Activated naive CD4-positive, alpha-beta T cell (primary cell): ENCODE results near the gene TM4SF5.
A peak's percentile ranks its signal among the peaks of the same experiment; 100 is the strongest.

ENCODE experiments used
- DNase-seq, 4 experiments: peaks; one replicate each; lab custom pipeline; 2025; lab: John Stamatoyannopoulos, UW

The TM4SF5 gene

GRCh38 chr17:4747847-4748246 lies 23.8 kb upstream of the TM4SF5 start:
- peak in 1 of 4 experiments; percentile 14 for DNase-seq

GRCh38 chr17:4748686-4749085 lies 23.0 kb upstream of the TM4SF5 start:
- DNase-seq, result no peak

- no peak for DNase-seq
Observed at GRCh38 chr17:4750606-4751005, 21.1 kb upstream of the TM4SF5 start.

GRCh38 chr17:4751932-4752331 lies 19.8 kb upstream of the TM4SF5 start:
- DNase-seq, result no peak

DNA sequence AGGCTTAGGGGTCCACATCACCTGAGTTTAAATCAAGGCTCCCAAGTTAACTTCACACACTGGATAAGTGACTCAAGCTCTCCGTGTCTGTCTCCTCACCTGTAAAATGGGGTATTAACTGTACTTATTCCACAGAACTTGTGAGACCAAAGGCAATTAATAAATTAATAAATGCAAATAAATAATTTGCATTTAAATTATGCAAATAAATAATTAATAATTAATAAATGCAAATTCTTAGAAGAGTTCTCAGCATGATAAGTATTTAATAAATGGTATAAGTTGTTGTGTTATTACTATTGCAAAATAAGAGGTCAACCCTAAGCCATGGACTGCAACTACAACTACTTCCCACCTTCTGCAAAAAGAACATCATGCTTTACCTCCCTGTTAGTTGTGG lies 18.3 kb upstream of the TM4SF5 start:
- DNase-seq, result no peak

- DNase-seq, result no peak
Observed at GRCh38 chr17:4759776-4760236, 11.9 kb upstream of the TM4SF5 start.

- DNase-seq, result no peak
Observed at GRCh38 chr17:4764595-4764994, 7.1 kb upstream of the TM4SF5 start.

DNA sequence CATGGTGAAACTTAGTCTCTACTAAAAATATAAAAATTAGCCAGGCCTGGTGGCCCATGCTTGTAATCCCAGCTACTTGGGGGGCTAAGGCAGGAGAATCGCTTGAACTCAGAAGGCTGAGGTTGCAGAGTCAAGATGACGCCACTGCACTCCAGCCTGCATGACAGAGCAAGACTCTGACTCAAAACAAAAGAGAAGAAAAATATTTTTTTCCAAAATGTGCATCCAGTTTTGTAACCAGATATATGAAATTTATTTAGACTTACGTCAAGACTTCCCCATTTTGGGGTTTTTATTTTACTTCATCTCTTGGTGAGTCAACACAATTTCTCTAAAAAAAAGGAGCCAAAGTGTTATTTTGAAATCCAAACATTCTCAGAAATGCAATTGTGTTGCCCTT lies 5.5 kb upstream of the TM4SF5 start:
- no peak for DNase-seq

DNA sequence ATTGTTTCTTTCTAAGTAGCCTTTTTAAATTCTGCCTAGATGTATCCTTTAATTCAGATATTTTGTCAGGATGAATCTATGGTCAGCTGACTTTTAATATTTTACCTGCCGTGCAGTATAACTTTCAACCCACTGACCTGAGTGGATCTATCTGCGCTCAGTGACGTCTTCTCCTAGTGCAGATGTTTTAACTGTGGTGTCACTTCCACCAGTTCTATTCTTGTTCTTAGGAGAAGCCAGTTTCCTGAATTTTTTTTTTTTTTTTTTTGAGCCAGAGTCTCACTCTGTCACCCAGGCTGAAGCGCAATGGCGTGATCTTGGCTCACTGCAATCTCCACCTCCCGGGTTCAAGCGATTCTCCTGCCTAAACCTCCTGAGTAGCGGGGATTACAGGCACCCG lies 5.0 kb upstream of the TM4SF5 start:
- DNase-seq, result no peak

GRCh38 chr17:4768298-4768697 lies 3.4 kb upstream of the TM4SF5 start:
- DNase-seq, result no peak

DNA sequence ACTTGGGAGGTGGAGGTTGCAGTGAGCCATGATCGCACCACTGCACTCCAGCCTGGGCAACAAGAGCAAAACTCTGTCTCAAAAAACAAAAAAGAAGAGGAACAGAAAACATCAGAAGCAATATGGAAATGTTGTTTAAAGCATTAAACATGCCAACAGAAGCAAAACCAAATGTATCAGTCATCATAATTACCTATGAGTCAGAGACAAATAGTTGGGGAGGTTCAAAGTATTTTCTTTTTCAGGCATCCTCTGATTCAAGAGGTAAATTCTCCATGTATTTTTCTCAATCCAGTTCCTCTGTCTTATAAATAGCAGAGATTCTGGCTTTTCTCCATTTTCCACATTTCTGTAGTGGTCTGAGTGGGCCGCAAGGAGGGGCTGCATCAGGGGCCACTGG lies 2.1 kb upstream of the TM4SF5 start:
- DNase-seq, result no peak

- no peak for DNase-seq
Observed at GRCh38 chr17:4772235-4772613, 538 bp downstream of the TM4SF5 start.

GRCh38 chr17:4777969-4778760 lies 6.5 kb downstream of the TM4SF5 start:
- DNase-seq, result no peak

- DNase-seq, result no peak
Observed at GRCh38 chr17:4780325-4780955, 8.8 kb downstream of the TM4SF5 start.

GRCh38 chr17:4782652-4783051 lies 11.0 kb downstream of the TM4SF5 start:
- no peak for DNase-seq

DNA sequence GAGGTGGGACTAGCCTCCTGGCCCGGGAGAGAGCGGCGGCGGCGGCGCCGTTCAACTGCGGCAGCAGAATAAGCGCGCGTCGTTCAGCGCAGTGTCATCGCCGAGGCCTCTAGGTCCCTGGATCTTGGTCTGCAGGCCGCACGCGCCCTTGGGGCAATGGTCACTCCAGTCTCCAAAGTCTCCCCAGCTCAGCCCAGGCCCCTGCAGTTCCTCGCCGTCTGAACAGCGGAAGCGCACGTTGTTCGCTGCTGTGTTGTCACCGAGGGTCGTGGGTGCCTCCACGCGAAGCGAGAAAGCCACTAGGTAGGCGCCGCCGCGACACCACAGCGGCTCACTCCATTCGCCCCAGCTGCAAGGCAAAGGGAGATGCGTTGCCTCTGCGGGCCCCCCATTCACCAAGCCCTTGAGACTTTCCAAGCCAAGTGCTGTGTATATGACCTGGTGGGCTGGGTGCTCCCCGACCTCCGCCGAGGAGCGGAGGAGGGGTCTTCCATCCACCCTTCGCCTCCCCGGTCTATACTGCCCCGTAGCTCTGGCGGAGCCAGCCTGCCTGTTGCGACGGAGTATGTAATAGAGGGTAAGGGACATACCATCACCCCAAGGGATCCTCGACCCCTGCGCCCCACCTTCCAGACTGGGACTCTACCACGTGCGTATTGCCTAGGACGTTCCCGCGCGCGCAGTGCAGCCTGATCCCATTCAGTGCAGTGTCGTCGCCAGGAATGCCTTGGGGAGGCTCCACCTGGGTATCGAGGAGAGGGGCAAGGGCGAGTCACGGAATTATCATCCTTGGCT lies 13.8 kb downstream of the TM4SF5 start:
- no peak for DNase-seq

- no peak for DNase-seq
Observed at GRCh38 chr17:4786106-4786511, 14.4 kb downstream of the TM4SF5 start, which contains the start of gene VMO1. VMO1 (minus strand) TSS chr17:4786364; CDS start chr17:4786352, 12 bp downstream.

DNA sequence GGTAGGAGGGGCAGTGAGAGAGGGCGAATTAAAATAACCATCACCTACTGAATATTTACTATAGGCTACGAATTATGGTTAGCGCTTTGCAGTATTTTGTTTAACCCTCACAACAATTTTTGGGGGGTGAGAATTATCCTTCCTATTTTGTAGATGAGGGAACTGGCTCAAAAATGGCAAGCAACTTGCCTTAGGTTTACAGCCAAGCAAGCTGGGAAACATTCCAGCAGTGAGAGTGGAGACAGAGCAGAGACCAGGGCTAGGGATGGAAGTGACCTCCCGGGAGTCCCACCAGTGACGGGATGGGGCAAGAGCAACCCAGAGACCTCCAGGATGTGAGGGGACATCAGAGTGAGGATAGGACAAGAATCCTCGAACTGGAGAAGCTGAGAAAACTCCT lies 14.8 kb downstream of the TM4SF5 start:
- DNase-seq, result no peak

DNA sequence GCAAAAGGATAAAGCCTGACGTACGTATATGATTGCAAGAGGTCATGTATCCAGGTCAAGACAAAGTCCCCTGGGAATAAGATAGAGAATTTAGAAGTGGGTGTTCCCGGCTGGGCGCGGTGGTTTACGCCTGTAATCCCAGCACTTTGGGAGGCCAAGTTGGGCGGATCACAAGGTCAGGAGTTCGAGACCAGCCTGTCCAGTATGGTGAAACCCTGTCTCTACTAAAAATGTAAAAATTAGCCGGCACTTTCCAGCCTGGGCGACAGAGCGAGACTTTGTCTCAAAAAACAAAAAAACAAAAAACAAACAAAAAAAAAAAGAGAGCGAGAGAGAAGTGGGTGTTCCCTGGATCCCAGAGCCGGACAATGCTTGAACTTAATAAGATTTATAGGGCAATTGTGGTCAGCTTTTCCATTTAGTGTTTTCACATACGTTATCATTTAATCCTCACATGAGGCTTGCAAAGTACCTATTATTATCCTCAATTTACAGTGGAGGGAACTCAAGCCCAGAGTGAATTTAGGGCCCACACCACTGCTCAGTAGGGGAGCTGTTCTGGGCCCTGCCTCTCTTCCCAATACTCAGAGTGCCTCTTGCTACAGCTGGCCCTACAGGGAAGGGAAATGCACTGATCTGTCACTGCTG lies 16.6 kb downstream of the TM4SF5 start:
- no peak for DNase-seq

- DNase-seq, result no peak
Observed at GRCh38 chr17:4788807-4789700, 17.4 kb downstream of the TM4SF5 start, which contains the start of gene GLTPD2. GLTPD2 (plus strand) TSS chr17:4788964; CDS start chr17:4789012, 48 bp downstream.

DNA sequence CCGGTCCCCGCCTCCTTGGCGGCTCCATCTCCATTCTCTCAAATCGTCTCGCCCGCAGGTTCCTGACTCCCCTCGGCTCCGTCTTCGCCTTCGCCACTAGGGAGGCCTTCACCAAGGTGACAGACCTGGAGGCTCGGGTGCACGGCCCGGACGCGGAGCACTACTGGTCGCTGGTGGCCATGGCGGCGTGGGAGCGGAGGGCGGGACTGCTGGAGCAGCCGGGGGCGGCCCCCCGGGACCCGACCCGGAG lies 17.9 kb downstream of the TM4SF5 start:
- DNase-seq, result peak in 1 of 4 experiments; percentile 39
